ENCODE data around the gene CD109.
"Not testable (repeated sequence)": the region's sequence is repeated elsewhere in the genome, so short reads cannot be mapped to it uniquely, and the experiment has no call there.

Gene CD109

GRCh38 chr6:73719046-73719445 is 23.0 kb downstream of the CD109 start:
- H3K4me3 ChIP-seq (ENCODE audit: low read depth, low read length): no peak overlapping the region
- TF ChIP-seq, protein P1, sequence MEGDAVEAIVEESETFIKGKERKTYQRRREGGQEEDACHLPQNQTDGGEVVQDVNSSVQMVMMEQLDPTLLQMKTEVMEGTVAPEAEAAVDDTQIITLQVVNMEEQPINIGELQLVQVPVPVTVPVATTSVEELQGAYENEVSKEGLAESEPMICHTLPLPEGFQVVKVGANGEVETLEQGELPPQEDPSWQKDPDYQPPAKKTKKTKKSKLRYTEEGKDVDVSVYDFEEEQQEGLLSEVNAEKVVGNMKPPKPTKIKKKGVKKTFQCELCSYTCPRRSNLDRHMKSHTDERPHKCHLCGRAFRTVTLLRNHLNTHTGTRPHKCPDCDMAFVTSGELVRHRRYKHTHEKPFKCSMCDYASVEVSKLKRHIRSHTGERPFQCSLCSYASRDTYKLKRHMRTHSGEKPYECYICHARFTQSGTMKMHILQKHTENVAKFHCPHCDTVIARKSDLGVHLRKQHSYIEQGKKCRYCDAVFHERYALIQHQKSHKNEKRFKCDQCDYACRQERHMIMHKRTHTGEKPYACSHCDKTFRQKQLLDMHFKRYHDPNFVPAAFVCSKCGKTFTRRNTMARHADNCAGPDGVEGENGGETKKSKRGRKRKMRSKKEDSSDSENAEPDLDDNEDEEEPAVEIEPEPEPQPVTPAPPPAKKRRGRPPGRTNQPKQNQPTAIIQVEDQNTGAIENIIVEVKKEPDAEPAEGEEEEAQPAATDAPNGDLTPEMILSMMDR (IDR thresholded peaks at IDR 0.05; ENCODE audit: borderline replicate concordance, insufficient read depth, low read depth, low read length): no peak

GRCh38 chr6:73722318-73723060 is 26.5 kb downstream of the CD109 start:
- H3K4me3 ChIP-seq (ENCODE audit: low read depth, low read length): no peak overlapping the region
- TF ChIP-seq, protein P1 (IDR thresholded peaks at IDR 0.05; ENCODE audit: borderline replicate concordance, insufficient read depth, low read depth, low read length): no peak

DNA sequence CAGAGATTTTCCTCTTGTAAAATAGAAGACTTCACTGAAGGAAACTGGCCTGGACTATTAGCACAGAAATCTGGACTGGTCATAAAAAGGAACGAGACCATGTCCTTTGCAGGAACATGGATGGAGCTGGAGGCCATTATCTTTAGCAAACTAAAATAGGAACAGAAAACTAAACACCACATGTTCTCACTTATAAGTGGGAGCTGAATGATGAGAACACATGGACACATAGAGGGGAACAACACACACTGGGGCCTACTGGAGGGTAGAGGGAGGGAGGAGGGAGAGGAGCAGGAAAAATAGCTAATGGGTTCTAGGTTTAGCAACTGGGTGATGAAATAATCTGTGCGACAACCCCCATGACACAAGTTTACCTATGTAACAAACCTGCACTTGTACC is 27.5 kb downstream of the CD109 start:
- H3K4me3 ChIP-seq (ENCODE audit: low read depth, low read length): not testable (repeated sequence)

GRCh38 chr6:73724389-73724788 is 28.4 kb downstream of the CD109 start:
- no peak overlapping the region for H3K4me3 ChIP-seq (ENCODE audit: low read depth, low read length)
- TF ChIP-seq, protein P1 (IDR thresholded peaks at IDR 0.05; ENCODE audit: borderline replicate concordance, insufficient read depth, low read depth, low read length): no peak

GRCh38 chr6:73725192-73725591 is 29.2 kb downstream of the CD109 start:
- H3K4me3 ChIP-seq (ENCODE audit: low read depth, low read length): not testable (repeated sequence)

DNA sequence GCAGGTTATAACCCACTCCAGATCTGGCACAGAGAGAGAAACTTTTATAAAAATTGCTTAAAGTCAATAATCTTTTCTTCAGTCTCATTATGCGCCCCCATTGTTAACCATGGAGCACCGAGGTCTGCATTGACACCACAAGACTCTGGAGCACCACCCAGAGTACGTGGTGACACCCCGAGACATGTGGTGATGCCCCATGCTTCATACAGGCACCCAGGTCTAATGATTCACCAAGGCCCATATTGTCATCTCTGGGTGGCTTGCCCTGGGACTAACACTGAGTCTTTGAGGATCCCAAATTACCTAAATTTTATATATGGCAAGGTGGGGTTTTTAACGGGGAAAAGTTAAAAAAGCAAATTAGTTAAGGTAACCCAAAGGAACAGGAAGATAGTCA is 31.1 kb downstream of the CD109 start:
- no peak overlapping the region for H3K4me3 ChIP-seq (ENCODE audit: low read depth, low read length)
- TF ChIP-seq, protein P1 (IDR thresholded peaks at IDR 0.05; ENCODE audit: borderline replicate concordance, insufficient read depth, low read depth, low read length): no peak

GRCh38 chr6:73728548-73729205 is 32.7 kb downstream of the CD109 start:
- TF ChIP-seq, protein P1 (IDR thresholded peaks at IDR 0.05; ENCODE audit: borderline replicate concordance, insufficient read depth, low read depth, low read length): no peak
- H3K4me3 ChIP-seq (ENCODE audit: low read depth, low read length): no peak overlapping the region

DNA sequence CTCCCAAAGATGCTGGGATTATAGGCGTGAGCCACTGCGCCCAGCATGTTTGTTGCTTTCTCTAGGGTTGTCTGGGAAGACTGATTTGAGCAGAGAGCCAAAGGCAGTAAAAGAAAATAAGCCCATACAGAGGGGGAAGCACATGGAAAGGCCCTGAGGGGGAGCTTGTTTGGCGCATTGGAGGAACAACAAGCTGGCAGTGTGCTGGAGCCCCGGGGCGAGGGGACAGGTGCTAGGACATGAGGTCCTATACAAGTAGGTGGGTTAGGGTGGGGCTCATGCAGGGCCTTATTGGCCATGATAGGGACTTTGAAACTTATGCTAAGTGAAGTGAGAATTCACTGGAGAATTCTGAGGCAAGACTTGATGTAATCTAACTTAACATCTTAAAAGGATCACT is 35.3 kb downstream of the CD109 start:
- TF ChIP-seq, protein P1 (IDR thresholded peaks at IDR 0.05; ENCODE audit: borderline replicate concordance, insufficient read depth, low read depth, low read length): no peak
- no peak overlapping the region for H3K4me3 ChIP-seq (ENCODE audit: low read depth, low read length)

Data from GM12875 (cell line).